ACC112 (cell line): ENCODE measurements around the gene DTYMK.

ENCODE experiments used
- H2AFZ ChIP-seq: fragments of 200-600 bp; sonication (generic); one replicate; pipeline ENCODE4 v1.6.0; 2017; ENCODE audit warnings: antibody characterized with exemption, low read length; ENCODE audit not compliant: unreplicated experiment
- H3K27ac ChIP-seq: fragments of 200-600 bp; sonication (generic); 2 replicates; pipeline ENCODE4 v1.5.1; 2014; ENCODE audit warnings: low read depth, mild to moderate bottlenecking, antibody characterized with exemption, low read length, moderate library complexity
- H3K27me3 ChIP-seq: fragments of 200-600 bp; sonication (generic); 2 replicates; pipeline ENCODE4 v1.6.1; 2014; ENCODE audit warnings: mild to moderate bottlenecking, antibody characterized with exemption, low read length, moderate library complexity, mixed read lengths; ENCODE audit not compliant: insufficient read depth
- H3K36me3 ChIP-seq: fragments of 200-600 bp; sonication (generic); 2 replicates; pipeline ENCODE4 v1.6.1; 2016; ENCODE audit warnings: mild to moderate bottlenecking, antibody characterized with exemption, low read length, moderate library complexity, mixed read lengths; ENCODE audit not compliant: insufficient read depth
- H3K4me1 ChIP-seq: fragments of 200-600 bp; sonication (generic); one replicate; pipeline ENCODE4 v1.6.1; 2016; ENCODE audit warnings: low read length, mixed read lengths; ENCODE audit not compliant: insufficient read depth, unreplicated experiment, control insufficient read depth
- H3K4me3 ChIP-seq: fragments of 200-600 bp; sonication (generic); 2 replicates; pipeline ENCODE4 v1.5.1; 2014; ENCODE audit warnings: mild to moderate bottlenecking, low read depth, low read length
- H3K79me2 ChIP-seq: fragments of 200-600 bp; sonication (generic); one replicate; pipeline ENCODE4 v1.6.0; 2016; ENCODE audit warnings: low read length; ENCODE audit not compliant: control insufficient read depth, unreplicated experiment, insufficient read depth

DTYMK gene

DNA sequence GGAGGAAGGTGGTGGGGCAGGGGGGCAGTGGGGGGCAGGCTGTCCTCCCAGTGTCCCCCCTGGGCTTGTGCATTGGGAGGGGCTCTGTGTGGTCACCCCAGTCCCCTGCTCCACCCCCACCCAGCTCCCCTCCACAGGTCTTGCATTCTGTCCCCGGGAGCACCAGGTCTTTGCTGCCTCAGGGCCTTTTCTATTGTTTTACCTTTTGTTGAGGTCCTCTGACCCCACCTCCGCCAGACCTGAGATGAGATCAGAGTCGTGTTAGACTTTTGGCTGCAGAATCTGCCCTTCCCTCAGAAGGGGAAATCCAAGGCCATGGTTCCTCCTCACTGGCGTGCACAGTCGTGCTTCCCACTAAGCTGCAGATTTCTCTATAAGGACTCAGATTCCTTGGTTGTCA, 28.3 kb downstream of the DTYMK start:
- no peak overlapping the region for H3K27ac ChIP-seq
- H3K4me3 ChIP-seq, result no peak overlapping the region
- H3K4me1 ChIP-seq, result no peaks in the 10 kb centered on the region
- peaks cover 6% of the 10 kb centered on the region; the same call in 1 of the 2 replicates for H3K36me3 ChIP-seq
- no peak overlapping the region for H2AFZ ChIP-seq
- H3K27me3 ChIP-seq, result no peaks in the 10 kb centered on the region
- H3K79me2 ChIP-seq, result peaks cover 2% of the 10 kb centered on the region

GRCh38 chr2:241657786-241658254, 28.8 kb downstream of the DTYMK start:
- peaks cover 6% of the 10 kb centered on the region for H3K79me2 ChIP-seq
- H2AFZ ChIP-seq, result no peak overlapping the region
- no peaks in the 10 kb centered on the region for H3K27me3 ChIP-seq
- H3K4me1 ChIP-seq, result no peaks in the 10 kb centered on the region
- H3K27ac ChIP-seq, result no peak overlapping the region
- H3K36me3 ChIP-seq, result peaks cover 6% of the 10 kb centered on the region; the same call in 1 of the 2 replicates
- no peak overlapping the region for H3K4me3 ChIP-seq

DNA sequence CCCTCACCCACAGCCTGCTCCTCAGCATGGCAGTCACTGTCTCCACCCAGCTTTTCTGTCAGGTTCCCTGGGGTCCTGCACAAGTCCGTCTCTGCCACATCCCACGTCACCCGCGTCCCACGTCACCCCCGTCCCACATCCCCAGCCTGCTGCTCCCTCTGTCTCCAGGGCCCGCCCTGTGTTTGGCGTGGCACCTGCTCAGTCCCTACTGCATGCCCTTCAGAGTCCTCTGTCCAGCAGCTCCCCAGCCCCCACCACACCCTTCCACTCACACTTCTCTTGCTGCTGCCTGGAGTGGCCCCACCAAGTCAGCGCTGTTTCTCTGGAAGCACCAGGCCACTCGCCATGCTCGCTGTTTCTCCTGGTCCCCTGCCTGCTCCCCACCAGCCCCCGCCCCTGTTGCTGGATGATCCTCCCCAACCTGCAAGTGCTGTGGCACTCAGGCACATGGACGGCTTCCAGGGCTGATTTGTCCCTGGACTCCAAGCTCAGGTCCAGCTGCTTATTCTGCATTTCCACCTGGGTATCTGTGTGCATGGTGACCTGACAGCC, 30.3 kb downstream of the DTYMK start:
- H3K36me3 ChIP-seq, result peaks cover 6% of the 10 kb centered on the region; the same call in 1 of the 2 replicates
- H3K27me3 ChIP-seq, result no peaks in the 10 kb centered on the region
- no peak overlapping the region for H3K27ac ChIP-seq
- H3K79me2 ChIP-seq, result peaks cover 9% of the 10 kb centered on the region
- H3K4me3 ChIP-seq, result no peak overlapping the region
- no peak overlapping the region for H2AFZ ChIP-seq
- no peaks in the 10 kb centered on the region for H3K4me1 ChIP-seq

DNA sequence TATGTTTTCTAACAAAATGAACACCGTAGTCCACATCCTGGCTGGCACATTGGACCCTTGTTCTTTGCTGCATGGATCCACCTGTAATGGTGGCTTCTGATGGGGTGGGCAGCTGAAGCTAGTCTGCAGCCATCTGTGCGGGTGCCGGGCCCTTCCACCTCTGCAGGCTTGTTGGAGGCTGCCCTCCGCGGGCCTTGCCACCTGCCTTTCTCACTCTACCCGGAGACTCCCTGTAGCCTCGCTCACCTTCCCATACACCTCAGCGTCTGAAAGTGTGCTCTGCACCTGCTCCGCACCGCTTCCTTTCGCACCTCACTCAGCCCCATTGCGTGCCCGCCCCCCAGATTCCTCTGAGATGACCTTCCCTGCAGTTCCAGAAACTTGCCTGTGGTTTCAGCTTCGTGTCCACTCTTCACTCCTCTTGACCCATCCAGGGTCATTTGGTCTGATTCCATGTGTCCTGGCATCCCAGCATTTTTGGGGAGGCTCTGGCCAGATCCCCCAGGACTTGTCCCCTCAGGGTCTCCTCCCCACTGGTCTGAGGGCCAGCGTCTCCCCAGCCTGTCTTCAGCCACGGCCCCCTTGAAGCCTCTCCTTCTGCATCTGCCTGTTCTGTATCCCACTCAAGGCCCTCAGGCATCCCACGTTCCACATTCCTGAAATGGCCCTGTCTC, 31.0 kb downstream of the DTYMK start:
- Histone ChIP-seq H3K4me1 (no peaks in the 10 kb centered on the region), H3K79me2 (peaks cover 11% of the 10 kb centered on the region), H3K27ac (no peak overlapping the region), H3K36me3 (peaks cover 6% of the 10 kb centered on the region; the same call in 1 of the 2 replicates), H2AFZ (no peak overlapping the region), H3K27me3 (no peaks in the 10 kb centered on the region), H3K4me3 (no peak overlapping the region)

- H2AFZ ChIP-seq, result no peak overlapping the region
- H3K36me3 ChIP-seq, result peaks cover 6% of the 10 kb centered on the region; the same call in 1 of the 2 replicates
- no peak overlapping the region for H3K27ac ChIP-seq
- H3K27me3 ChIP-seq, result no peaks in the 10 kb centered on the region
- no peak overlapping the region for H3K4me3 ChIP-seq
- H3K79me2 ChIP-seq, result peaks cover 18% of the 10 kb centered on the region
- no peaks in the 10 kb centered on the region for H3K4me1 ChIP-seq
These were observed 32.1 kb downstream of the DTYMK start for GRCh38 chr2:241654551-241654950.

GRCh38 chr2:241653210-241653750, 33.3 kb downstream of the DTYMK start:
- H3K36me3 ChIP-seq, result peaks cover under 1% of the 10 kb centered on the region; the same call in 1 of the 2 replicates
- peaks cover 29% of the 10 kb centered on the region for H3K79me2 ChIP-seq

GRCh38 chr2:241652722-241653121, 33.9 kb downstream of the DTYMK start:
- Histone ChIP-seq H3K79me2 (peaks cover 33% of the 10 kb centered on the region), H3K27me3 (no peaks in the 10 kb centered on the region), H3K36me3 (no peaks in the 10 kb centered on the region), H3K4me1 (no peaks in the 10 kb centered on the region), H2AFZ (no peak overlapping the region), H3K27ac (no peak overlapping the region), H3K4me3 (no peak overlapping the region)

More at GRCh38 chr2:241653210-241653750, 33.3 kb downstream of the DTYMK start:
- Histone ChIP-seq H3K4me1 (no peaks in the 10 kb centered on the region), H3K4me3 (no peak overlapping the region), H2AFZ (no peak overlapping the region), H3K27me3 (no peaks in the 10 kb centered on the region), H3K27ac (no peak overlapping the region)

DNA sequence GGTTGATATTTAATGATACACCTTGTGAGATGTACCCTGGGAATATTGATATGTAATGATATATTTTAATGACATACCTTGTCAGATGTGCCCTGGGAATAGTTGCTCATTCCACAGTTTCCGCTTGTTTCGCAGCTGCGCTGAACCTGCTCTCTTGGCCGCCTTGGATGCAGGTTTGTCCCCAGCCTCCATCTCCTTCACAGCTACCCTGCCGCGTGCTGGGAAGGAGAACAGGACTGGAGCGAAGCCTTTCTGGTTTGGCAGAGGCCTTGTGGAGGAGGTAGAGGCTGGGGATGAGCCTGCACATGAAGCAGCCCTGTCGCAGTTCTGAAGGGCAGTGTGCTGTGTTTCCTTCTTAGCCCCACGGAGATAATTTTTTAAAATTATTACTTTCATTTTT, 34.5 kb downstream of the DTYMK start:
- Histone ChIP-seq H2AFZ (no peak overlapping the region), H3K27ac (no peak overlapping the region), H3K4me3 (no peak overlapping the region), H3K79me2 (peaks cover 33% of the 10 kb centered on the region), H3K27me3 (no peaks in the 10 kb centered on the region), H3K36me3 (no peaks in the 10 kb centered on the region), H3K4me1 (no peaks in the 10 kb centered on the region)

GRCh38 chr2:241649927-241650326, 36.7 kb downstream of the DTYMK start:
- Histone ChIP-seq H3K27me3 (no peaks in the 10 kb centered on the region), H3K27ac (no peak overlapping the region), H3K4me3 (no peak overlapping the region), H2AFZ (no peak overlapping the region), H3K79me2 (peaks cover 54% of the 10 kb centered on the region), H3K36me3 (no peaks in the 10 kb centered on the region), H3K4me1 (peaks cover 4% of the 10 kb centered on the region)

DNA sequence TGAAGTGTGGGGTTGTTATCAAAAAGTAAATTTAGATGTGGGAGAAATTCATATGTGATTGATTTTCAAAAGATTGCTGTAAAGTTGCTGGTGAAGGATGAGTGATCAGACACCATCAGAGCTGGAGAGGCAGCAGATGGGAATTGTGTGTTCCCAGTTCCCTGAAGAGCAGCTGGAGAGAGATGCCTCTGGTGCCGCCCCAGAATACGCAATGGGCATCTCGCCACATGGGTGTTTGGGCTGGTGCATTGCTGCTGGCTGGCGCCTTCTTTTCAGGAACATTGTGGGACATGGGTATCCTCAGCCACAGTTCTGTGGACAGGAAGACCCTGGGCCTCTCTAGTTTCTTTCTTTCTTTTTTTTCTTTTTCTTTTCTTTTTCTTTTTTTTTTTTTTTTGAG, 37.2 kb downstream of the DTYMK start:
- no peak overlapping the region for H3K27ac ChIP-seq
- no peak overlapping the region for H3K4me3 ChIP-seq
- H3K27me3 ChIP-seq, result no peaks in the 10 kb centered on the region
- H3K36me3 ChIP-seq, result no peaks in the 10 kb centered on the region
- H2AFZ ChIP-seq, result no peak overlapping the region
- H3K79me2 ChIP-seq, result peaks cover 57% of the 10 kb centered on the region
- peaks cover 4% of the 10 kb centered on the region for H3K4me1 ChIP-seq

DNA sequence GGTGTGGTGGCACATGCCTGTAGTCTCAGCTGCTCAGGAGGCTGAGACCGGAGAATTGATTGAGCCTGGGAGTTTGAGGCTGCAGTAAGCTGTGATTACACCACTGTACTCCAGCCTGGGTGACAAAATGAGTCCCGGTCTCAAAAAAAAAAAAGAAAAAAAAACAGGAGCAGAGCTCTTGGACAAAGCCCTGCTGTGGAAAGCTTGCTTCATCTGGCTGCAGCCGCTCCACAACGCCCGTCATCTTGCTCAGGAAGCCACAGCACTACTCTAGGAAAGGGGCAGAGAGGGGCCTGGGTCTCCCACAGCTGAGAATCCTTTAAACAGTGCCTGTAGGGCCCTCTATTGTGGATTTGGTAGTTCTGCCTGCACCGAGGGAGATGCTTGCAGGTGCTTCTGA, 38.2 kb downstream of the DTYMK start:
- Histone ChIP-seq H3K4me1 (peaks cover 4% of the 10 kb centered on the region), H3K36me3 (no peaks in the 10 kb centered on the region), H2AFZ (no peak overlapping the region), H3K27ac (no peak overlapping the region), H3K4me3 (no peak overlapping the region), H3K27me3 (no peaks in the 10 kb centered on the region), H3K79me2 (peaks cover 65% of the 10 kb centered on the region)
